Heart left ventricle (tissue), 13 donors: ENCODE measurements around the gene RAET1E.

Experiments
- POLR2A ChIP-seq, 2 donors: fragments of 450-650 bp; IDR thresholded peaks; one replicate each; pipeline ENCODE4 v1.6.1; 2017; ENCODE audit warnings: antibody characterized with exemption in 2 of 2, mild to moderate bottlenecking in 2 of 2, moderate library complexity in 2 of 2
- TF ChIP-seq, protein P1 (sequence below), 12 donors: fragments of 200-600 bp; sonication (generic) in 4 of 12; IDR thresholded peaks; one replicate each; pipeline versions ENCODE4 v1.5.0 to v1.8.0; 2018 to 2022; ENCODE audit warnings: antibody characterized with exemption in 12 of 12, mild to moderate bottlenecking in 5 of 12
- donor health status: ischemic (EF 13 %, LVEDD 7.1; RV severe dilation, severe dysfunction).
- donor health status: DM: no; HTN: yes; CAD: no.
- donor health status: DM: no; HTN: no; CAD: no.
- donor health status: ischemic (EF 25% LVEDD 6.9; RV normal size, moderate dysfunction).
- donor health status: ischemic (EF 25% LVEDD 5.7; RV mildly dilated, moderate dysfunction).
- donor health status: ischemic (EF 35%, LVEDD 5.7; RV mildly dilated, moderate dysfunction).
- donor health status: nonischemic (EF 11% LVEDD 7.7; RV severe dilation, severe dysfunction).
- donor health status: DM: yes; HTN: yes; CAD: no.
- donor health status: PGD.
- donor health status: ischemic (EF 29% LVEDD 5.4; RV normal size, mild dysfunction).
- donor health status: nonischemic (EF 23%, LVEDD 6.1; RV moderate dilation, normal function).

DNA sequence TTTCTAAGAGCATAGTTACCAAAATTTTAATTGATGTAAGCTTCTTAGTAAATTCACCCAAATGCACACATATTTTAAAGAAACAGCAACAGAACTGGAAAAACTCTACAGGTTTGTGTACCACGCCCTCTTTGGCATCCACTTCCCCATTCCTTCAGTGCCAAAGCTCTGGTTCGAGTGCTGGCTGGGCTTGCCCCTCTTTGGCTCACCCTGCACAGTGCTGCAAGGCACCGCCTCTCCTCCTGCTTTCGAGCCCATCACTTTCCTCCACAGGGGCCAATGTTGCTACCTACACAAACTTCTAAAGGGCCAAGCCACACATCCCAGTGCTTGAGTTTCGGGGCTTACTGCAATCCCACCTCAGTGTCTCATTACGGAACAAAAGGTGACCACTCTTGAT is 43.4 kb downstream of the RAET1E start:
- TF ChIP-seq POLR2A (IDR thresholded peaks at IDR 0.05) = no peak
- TF ChIP-seq, protein P1, sequence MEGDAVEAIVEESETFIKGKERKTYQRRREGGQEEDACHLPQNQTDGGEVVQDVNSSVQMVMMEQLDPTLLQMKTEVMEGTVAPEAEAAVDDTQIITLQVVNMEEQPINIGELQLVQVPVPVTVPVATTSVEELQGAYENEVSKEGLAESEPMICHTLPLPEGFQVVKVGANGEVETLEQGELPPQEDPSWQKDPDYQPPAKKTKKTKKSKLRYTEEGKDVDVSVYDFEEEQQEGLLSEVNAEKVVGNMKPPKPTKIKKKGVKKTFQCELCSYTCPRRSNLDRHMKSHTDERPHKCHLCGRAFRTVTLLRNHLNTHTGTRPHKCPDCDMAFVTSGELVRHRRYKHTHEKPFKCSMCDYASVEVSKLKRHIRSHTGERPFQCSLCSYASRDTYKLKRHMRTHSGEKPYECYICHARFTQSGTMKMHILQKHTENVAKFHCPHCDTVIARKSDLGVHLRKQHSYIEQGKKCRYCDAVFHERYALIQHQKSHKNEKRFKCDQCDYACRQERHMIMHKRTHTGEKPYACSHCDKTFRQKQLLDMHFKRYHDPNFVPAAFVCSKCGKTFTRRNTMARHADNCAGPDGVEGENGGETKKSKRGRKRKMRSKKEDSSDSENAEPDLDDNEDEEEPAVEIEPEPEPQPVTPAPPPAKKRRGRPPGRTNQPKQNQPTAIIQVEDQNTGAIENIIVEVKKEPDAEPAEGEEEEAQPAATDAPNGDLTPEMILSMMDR (IDR thresholded peaks at IDR 0.05) = no peak
